Uterus (tissue), 2 donors: ENCODE data around the gene TESK2.

Experiments used
- POLR2A ChIP-seq, 2 donors: fragments of 450-650 bp; IDR thresholded peaks; one replicate each; pipeline ENCODE4 v1.6.1; 2016; ENCODE audit warnings: antibody characterized with exemption in 2 of 2, mild to moderate bottlenecking in 1 of 2, moderate library complexity in 1 of 2
- TF ChIP-seq, protein P1 (sequence below), 4 experiments: fragments of 200-600 bp in 2 of 4; fragments of 450-650 bp in 2 of 4; sonication (generic) in 2 of 4; IDR thresholded peaks; one replicate each; pipeline ENCODE4 v1.5.1; 2016 to 2019; ENCODE audit warnings: antibody characterized with exemption in 4 of 4, mild to moderate bottlenecking in 2 of 4, moderate library complexity in 1 of 4

GRCh38 chr1:45304311-45305081 is 186.5 kb downstream of the TESK2 start:
- TF ChIP-seq, protein P1, sequence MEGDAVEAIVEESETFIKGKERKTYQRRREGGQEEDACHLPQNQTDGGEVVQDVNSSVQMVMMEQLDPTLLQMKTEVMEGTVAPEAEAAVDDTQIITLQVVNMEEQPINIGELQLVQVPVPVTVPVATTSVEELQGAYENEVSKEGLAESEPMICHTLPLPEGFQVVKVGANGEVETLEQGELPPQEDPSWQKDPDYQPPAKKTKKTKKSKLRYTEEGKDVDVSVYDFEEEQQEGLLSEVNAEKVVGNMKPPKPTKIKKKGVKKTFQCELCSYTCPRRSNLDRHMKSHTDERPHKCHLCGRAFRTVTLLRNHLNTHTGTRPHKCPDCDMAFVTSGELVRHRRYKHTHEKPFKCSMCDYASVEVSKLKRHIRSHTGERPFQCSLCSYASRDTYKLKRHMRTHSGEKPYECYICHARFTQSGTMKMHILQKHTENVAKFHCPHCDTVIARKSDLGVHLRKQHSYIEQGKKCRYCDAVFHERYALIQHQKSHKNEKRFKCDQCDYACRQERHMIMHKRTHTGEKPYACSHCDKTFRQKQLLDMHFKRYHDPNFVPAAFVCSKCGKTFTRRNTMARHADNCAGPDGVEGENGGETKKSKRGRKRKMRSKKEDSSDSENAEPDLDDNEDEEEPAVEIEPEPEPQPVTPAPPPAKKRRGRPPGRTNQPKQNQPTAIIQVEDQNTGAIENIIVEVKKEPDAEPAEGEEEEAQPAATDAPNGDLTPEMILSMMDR (IDR thresholded peaks at IDR 0.05) = no peak
- no peak for TF ChIP-seq POLR2A (IDR thresholded peaks at IDR 0.05)
